ENCODE results near the gene SPATS2.

- no peak for TF ChIP-seq EP300 (IDR thresholded peaks at IDR 0.05)
- TF ChIP-seq, protein P1, sequence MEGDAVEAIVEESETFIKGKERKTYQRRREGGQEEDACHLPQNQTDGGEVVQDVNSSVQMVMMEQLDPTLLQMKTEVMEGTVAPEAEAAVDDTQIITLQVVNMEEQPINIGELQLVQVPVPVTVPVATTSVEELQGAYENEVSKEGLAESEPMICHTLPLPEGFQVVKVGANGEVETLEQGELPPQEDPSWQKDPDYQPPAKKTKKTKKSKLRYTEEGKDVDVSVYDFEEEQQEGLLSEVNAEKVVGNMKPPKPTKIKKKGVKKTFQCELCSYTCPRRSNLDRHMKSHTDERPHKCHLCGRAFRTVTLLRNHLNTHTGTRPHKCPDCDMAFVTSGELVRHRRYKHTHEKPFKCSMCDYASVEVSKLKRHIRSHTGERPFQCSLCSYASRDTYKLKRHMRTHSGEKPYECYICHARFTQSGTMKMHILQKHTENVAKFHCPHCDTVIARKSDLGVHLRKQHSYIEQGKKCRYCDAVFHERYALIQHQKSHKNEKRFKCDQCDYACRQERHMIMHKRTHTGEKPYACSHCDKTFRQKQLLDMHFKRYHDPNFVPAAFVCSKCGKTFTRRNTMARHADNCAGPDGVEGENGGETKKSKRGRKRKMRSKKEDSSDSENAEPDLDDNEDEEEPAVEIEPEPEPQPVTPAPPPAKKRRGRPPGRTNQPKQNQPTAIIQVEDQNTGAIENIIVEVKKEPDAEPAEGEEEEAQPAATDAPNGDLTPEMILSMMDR (IDR thresholded peaks at IDR 0.05): no peak
Observed at GRCh38 chr12:49550693-49551252, 183.5 kb downstream of the SPATS2 start.

Measured in ovary (tissue), 3 donors.